Liver (tissue), 9 donors: Measurements from ENCODE around the gene GPC2. TPM values are rescaled to one million over a fixed set of nuclear protein-coding genes. Genes with fewer than 3 reads are reported as not detected.
"Not testable (repeated sequence)": the region's sequence is repeated elsewhere in the genome, so short reads cannot be mapped to it uniquely, and the experiment has no call there.

Experiments
- DNase-seq: peaks from one replicate; pipeline ENCODE4 v3.0.0-alpha.2; 2017; ENCODE audit warnings: low spot score
- H3K27ac ChIP-seq, 2 donors: one replicate each; pipeline ENCODE4 v1.7.0; 2013; ENCODE audit warnings: inconsistent platforms in 2 of 2, low read length in 2 of 2, control low read depth in 1 of 2, low read depth in 1 of 2, mild to moderate bottlenecking in 1 of 2
- H3K27me3 ChIP-seq, 4 donors: one replicate each; pipeline versions ENCODE4 v1.6.1 to v1.7.0; 2013; ENCODE audit warnings: low read length in 3 of 4, inconsistent platforms in 1 of 4, mild to moderate bottlenecking in 1 of 4, moderate library complexity in 1 of 4; ENCODE audit not compliant: control insufficient read depth in 4 of 4, insufficient read depth in 4 of 4
- H3K36me3 ChIP-seq, 4 donors: one replicate each; pipeline versions ENCODE4 v1.6.1 to v1.7.0; 2013; ENCODE audit warnings: low read length in 3 of 4, mild to moderate bottlenecking in 3 of 4, low read depth in 1 of 4, moderate library complexity in 1 of 4; ENCODE audit not compliant: control insufficient read depth in 4 of 4, insufficient read depth in 3 of 4
- H3K4me1 ChIP-seq, 4 donors: one replicate each; pipeline versions ENCODE4 v1.6.1 to v1.7.0; 2013; ENCODE audit warnings: low read length in 3 of 4, mild to moderate bottlenecking in 3 of 4, moderate library complexity in 1 of 4; ENCODE audit not compliant: control insufficient read depth in 4 of 4, insufficient read depth in 4 of 4
- H3K4me3 ChIP-seq, 3 donors: one replicate each; pipeline versions ENCODE4 v1.6.1 to v1.7.0; 2013; ENCODE audit warnings: low read length in 3 of 3, control low read depth in 1 of 3, low read depth in 1 of 3, mild to moderate bottlenecking in 1 of 3
- H3K9ac ChIP-seq, 2 donors: one replicate each; pipeline ENCODE4 v1.7.0; 2013; ENCODE audit warnings: low read length in 2 of 2, mild to moderate bottlenecking in 2 of 2, moderate library complexity in 2 of 2, control low read depth in 1 of 2, low read depth in 1 of 2
- H3K9me3 ChIP-seq, 4 donors: one replicate each; pipeline versions ENCODE4 v1.6.1 to v1.7.0; 2013; ENCODE audit warnings: low read length in 3 of 4; ENCODE audit not compliant: control insufficient read depth in 4 of 4
- ATF3 ChIP-seq: IDR thresholded peaks from 2 replicates; pipeline ENCODE4 v1.6.1; 2016; ENCODE audit warnings: antibody characterized with exemption
- CTCF ChIP-seq: fragments of 150-350 bp; IDR thresholded peaks from 2 replicates; pipeline ENCODE4 v1.5.1; 2017; ENCODE audit warnings: improper control_type of control experiment, low read depth, low read length; ENCODE audit not compliant: missing input control
- EGR1 ChIP-seq, 2 donors: IDR thresholded peaks; 2 replicates each; pipeline ENCODE4 v1.6.1; 2016 to 2018; ENCODE audit warnings: antibody characterized with exemption in 2 of 2, low read depth in 2 of 2
- FOXA1 ChIP-seq: IDR thresholded peaks from 2 replicates; pipeline ENCODE4 v1.6.1; 2016; ENCODE audit warnings: antibody characterized with exemption
- FOXA2 ChIP-seq: IDR thresholded peaks from 2 replicates; pipeline ENCODE4 v1.6.1; 2016; ENCODE audit warnings: antibody characterized with exemption
- GABPA ChIP-seq, 2 donors: IDR thresholded peaks in 1 of 2; conservative IDR thresholded peaks in 1 of 2; 2 replicates each; pipeline ENCODE4 v1.6.1; 2016; ENCODE audit warnings: antibody characterized with exemption in 2 of 2, mild to moderate bottlenecking in 1 of 2, moderate library complexity in 1 of 2
- HNF4A ChIP-seq, 2 donors: conservative IDR thresholded peaks; 2 replicates each; pipeline ENCODE4 v1.6.1; 2016; ENCODE audit warnings: antibody characterized with exemption in 2 of 2, mild to moderate bottlenecking in 2 of 2
- HNF4G ChIP-seq: IDR thresholded peaks from 2 replicates; pipeline ENCODE4 v1.6.1; 2016; ENCODE audit warnings: antibody characterized with exemption
- JUND ChIP-seq, 2 donors: IDR thresholded peaks; 2 replicates each; pipeline ENCODE4 v1.6.1; 2016; ENCODE audit warnings: antibody characterized with exemption in 2 of 2
- NR2F2 ChIP-seq: IDR thresholded peaks from 2 replicates; pipeline ENCODE4 v1.6.1; 2016; ENCODE audit warnings: antibody characterized with exemption
- RAD21 ChIP-seq, 2 donors: IDR thresholded peaks; 2 replicates each; pipeline ENCODE4 v1.6.1; 2016; ENCODE audit warnings: antibody characterized with exemption in 2 of 2, mild to moderate bottlenecking in 2 of 2
- REST ChIP-seq: IDR thresholded peaks from 2 replicates; pipeline ENCODE4 v1.6.1; 2016; ENCODE audit warnings: antibody characterized with exemption, mild to moderate bottlenecking
- RXRA ChIP-seq, 2 donors: IDR thresholded peaks; 2 replicates each; pipeline ENCODE4 v1.6.1; 2017 to 2018; ENCODE audit warnings: antibody characterized with exemption in 2 of 2, mild to moderate bottlenecking in 1 of 2
- SP1 ChIP-seq: IDR thresholded peaks from 2 replicates; pipeline ENCODE4 v1.6.1; 2018; ENCODE audit warnings: antibody characterized with exemption, mild to moderate bottlenecking
- TAF1 ChIP-seq: conservative IDR thresholded peaks from 2 replicates; pipeline ENCODE4 v1.6.1; 2016; ENCODE audit warnings: antibody characterized with exemption, mild to moderate bottlenecking
- YY1 ChIP-seq: IDR thresholded peaks from 2 replicates; pipeline ENCODE4 v1.6.1; 2016; ENCODE audit warnings: antibody characterized with exemption, mild to moderate bottlenecking
- WGBS: extraction: QIAGEN DNeasy Blood & Tissue Kit; methylation state at CpG from one replicate; pipeline ENCODE4 v1.1.7; 2013; 5-methylcytosine and 5-hydroxymethylcytosine counted together
- polyA plus RNA-seq, 2 donors: library from polyadenylated mRNA; stranded (reverse) in 1 of 2; unstranded in 1 of 2; fragments of 200-250 nt in 1 of 2; fragments of >200 nt in 1 of 2; fragmentation: Nextera tagmentation in 1 of 2; extraction: Ambion mirVana in 1 of 2; gene quantifications; one replicate each; pipeline versions ENCODE4 v1.2.1 to v1.2.3, GENCODE V29; 2013 to 2015
- total RNA-seq, 2 donors: library from RNA; depleted of rRNA; stranded (reverse); fragments of >200 nt; gene quantifications; one replicate each; pipeline ENCODE4 v1.2.3, GENCODE V29; 2014
- TF ChIP-seq, protein P1 (sequence below): IDR thresholded peaks from 2 replicates; pipeline ENCODE4 v1.6.1; 2016; ENCODE audit warnings: antibody characterized with exemption
- TF ChIP-seq, protein P2 (sequence below): IDR thresholded peaks from 2 replicates; pipeline ENCODE4 v1.6.1; 2016; ENCODE audit warnings: antibody characterized with exemption
- donor health status: healthy.
- donor health status: healthy.
- donor health status: healthy.
- donor health status: healthy.
- donor health status: healthy.

Gene GPC2
- total and polyA plus RNA-seq, 4 donors = 0.14 to 0.79 (median 0.33) TPM; not detected in 1

- TF ChIP-seq CTCF = peak; percentile 76
- TF ChIP-seq ATF3 = peak; percentile 98
- peak; percentile 76 to 81 for TF ChIP-seq RAD21 (IDR thresholded peaks at IDR 0.05)
- peak; percentile 88 for TF ChIP-seq HNF4G
Measured at GRCh38 chr7:100130608-100131453, 46.4 kb downstream of the GPC2 start (continued).

- H3K4me1 ChIP-seq = peaks cover 9 to 35% (median 19%) of the 10 kb centered on the region in 4 donors
- 98% methylated on average over 1 of the region's 1 CpG for WGBS
- not testable (repeated sequence) for H3K9me3 ChIP-seq, H3K4me3 ChIP-seq, H3K9ac ChIP-seq, H3K27me3 ChIP-seq, DNase-seq, H3K36me3 ChIP-seq, H3K27ac ChIP-seq
Measured at GRCh38 chr7:100130220-100130607, 47.0 kb downstream of the GPC2 start.

GRCh38 chr7:100128637-100128963 is 48.6 kb downstream of the GPC2 start:
- Histone ChIP-seq H3K36me3 (no peaks in the 10 kb centered on the region), H3K9me3 (no peaks in the 10 kb centered on the region), H3K27ac (no peak overlapping the region), H3K4me1 (peaks cover 9 to 40% (median 19%) of the 10 kb centered on the region in 4 donors), H3K27me3 (no peaks in the 10 kb centered on the region), H3K9ac (no peak overlapping the region), H3K4me3 (no peak overlapping the region)
- no peak for DNase-seq
- TF ChIP-seq JUND (IDR thresholded peaks at IDR 0.05) (no peak), YY1 (no peak), FOXA1 (no peak), RXRA (IDR thresholded peaks at IDR 0.05) (no peak), EGR1 (IDR thresholded peaks at IDR 0.05; ENCODE audit: low read depth in 2 of 2) (no peak), REST (no peak), FOXA2 (no peak), HNF4A (conservative IDR thresholded peaks at IDR 0.05) (no peak), HNF4G (no peak), NR2F2 (no peak), ATF3 (no peak), SP1 (no peak), GABPA (IDR thresholded peaks at IDR 0.05 in 1 of 2, conservative IDR thresholded peaks at IDR 0.05 in 1 of 2) (no peak), TAF1 (no peak), RAD21 (IDR thresholded peaks at IDR 0.05) (no peak), CTCF (no peak)
- TF ChIP-seq, protein P1, sequence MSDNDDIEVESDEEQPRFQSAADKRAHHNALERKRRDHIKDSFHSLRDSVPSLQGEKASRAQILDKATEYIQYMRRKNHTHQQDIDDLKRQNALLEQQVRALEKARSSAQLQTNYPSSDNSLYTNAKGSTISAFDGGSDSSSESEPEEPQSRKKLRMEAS = no peak
- TF ChIP-seq, protein P2, sequence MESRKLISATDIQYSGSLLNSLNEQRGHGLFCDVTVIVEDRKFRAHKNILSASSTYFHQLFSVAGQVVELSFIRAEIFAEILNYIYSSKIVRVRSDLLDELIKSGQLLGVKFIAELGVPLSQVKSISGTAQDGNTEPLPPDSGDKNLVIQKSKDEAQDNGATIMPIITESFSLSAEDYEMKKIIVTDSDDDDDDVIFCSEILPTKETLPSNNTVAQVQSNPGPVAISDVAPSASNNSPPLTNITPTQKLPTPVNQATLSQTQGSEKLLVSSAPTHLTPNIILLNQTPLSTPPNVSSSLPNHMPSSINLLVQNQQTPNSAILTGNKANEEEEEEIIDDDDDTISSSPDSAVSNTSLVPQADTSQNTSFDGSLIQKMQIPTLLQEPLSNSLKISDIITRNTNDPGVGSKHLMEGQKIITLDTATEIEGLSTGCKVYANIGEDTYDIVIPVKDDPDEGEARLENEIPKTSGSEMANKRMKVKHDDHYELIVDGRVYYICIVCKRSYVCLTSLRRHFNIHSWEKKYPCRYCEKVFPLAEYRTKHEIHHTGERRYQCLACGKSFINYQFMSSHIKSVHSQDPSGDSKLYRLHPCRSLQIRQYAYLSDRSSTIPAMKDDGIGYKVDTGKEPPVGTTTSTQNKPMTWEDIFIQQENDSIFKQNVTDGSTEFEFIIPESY = no peak
- 71% methylated on average over 1 of the region's 1 CpG for WGBS
